Liver (tissue), 3 donors: Measurements from ENCODE around the gene SAAL1.

ENCODE experiments used
- CTCF ChIP-seq: fragments of 150-350 bp; IDR thresholded peaks from 2 replicates; pipeline ENCODE4 v1.5.1; 2017; ENCODE audit warnings: improper control_type of control experiment, low read depth, low read length; ENCODE audit not compliant: missing input control
- EGR1 ChIP-seq, 2 donors: IDR thresholded peaks; 2 replicates each; pipeline ENCODE4 v1.6.1; 2016 to 2018; ENCODE audit warnings: antibody characterized with exemption in 2 of 2, low read depth in 2 of 2
- FOXA1 ChIP-seq: IDR thresholded peaks from 2 replicates; pipeline ENCODE4 v1.6.1; 2016; ENCODE audit warnings: antibody characterized with exemption
- GABPA ChIP-seq, 2 donors: IDR thresholded peaks in 1 of 2; conservative IDR thresholded peaks in 1 of 2; 2 replicates each; pipeline ENCODE4 v1.6.1; 2016; ENCODE audit warnings: antibody characterized with exemption in 2 of 2, mild to moderate bottlenecking in 1 of 2, moderate library complexity in 1 of 2
- HNF4G ChIP-seq: IDR thresholded peaks from 2 replicates; pipeline ENCODE4 v1.6.1; 2016; ENCODE audit warnings: antibody characterized with exemption
- MAX ChIP-seq: IDR thresholded peaks from 2 replicates; pipeline ENCODE4 v1.6.1; 2016; ENCODE audit warnings: antibody characterized with exemption
- NR2F2 ChIP-seq: IDR thresholded peaks from 2 replicates; pipeline ENCODE4 v1.6.1; 2016; ENCODE audit warnings: antibody characterized with exemption
- RAD21 ChIP-seq, 2 donors: IDR thresholded peaks; 2 replicates each; pipeline ENCODE4 v1.6.1; 2016; ENCODE audit warnings: antibody characterized with exemption in 2 of 2, mild to moderate bottlenecking in 2 of 2
- REST ChIP-seq: IDR thresholded peaks from 2 replicates; pipeline ENCODE4 v1.6.1; 2016; ENCODE audit warnings: antibody characterized with exemption, mild to moderate bottlenecking
- RXRA ChIP-seq, 2 donors: IDR thresholded peaks; 2 replicates each; pipeline ENCODE4 v1.6.1; 2017 to 2018; ENCODE audit warnings: antibody characterized with exemption in 2 of 2, mild to moderate bottlenecking in 1 of 2
- SP1 ChIP-seq: IDR thresholded peaks from 2 replicates; pipeline ENCODE4 v1.6.1; 2018; ENCODE audit warnings: antibody characterized with exemption, mild to moderate bottlenecking
- TAF1 ChIP-seq: conservative IDR thresholded peaks from 2 replicates; pipeline ENCODE4 v1.6.1; 2016; ENCODE audit warnings: antibody characterized with exemption, mild to moderate bottlenecking
- YY1 ChIP-seq: IDR thresholded peaks from 2 replicates; pipeline ENCODE4 v1.6.1; 2016; ENCODE audit warnings: antibody characterized with exemption, mild to moderate bottlenecking
- ZBTB33 ChIP-seq: IDR thresholded peaks from 2 replicates; pipeline ENCODE4 v1.6.1; 2016; ENCODE audit warnings: antibody characterized with exemption
- donor health status: healthy.
- donor health status: healthy.

- no peak for TF ChIP-seq MAX
- no peak for TF ChIP-seq CTCF
- no peak for TF ChIP-seq GABPA (IDR thresholded peaks at IDR 0.05 in 1 of 2, conservative IDR thresholded peaks at IDR 0.05 in 1 of 2)
- TF ChIP-seq REST = no peak
- no peak for TF ChIP-seq SP1
- no peak for TF ChIP-seq EGR1 (IDR thresholded peaks at IDR 0.05; ENCODE audit: low read depth in 2 of 2)
- no peak for TF ChIP-seq YY1
- no peak for TF ChIP-seq RAD21 (IDR thresholded peaks at IDR 0.05)
- no peak for TF ChIP-seq ZBTB33
- TF ChIP-seq TAF1 = no peak
- no peak for TF ChIP-seq HNF4G
- no peak for TF ChIP-seq NR2F2
- no peak for TF ChIP-seq FOXA1
- no peak for TF ChIP-seq RXRA (IDR thresholded peaks at IDR 0.05)
Measured at GRCh38 chr11:18067372-18067771, 38.5 kb downstream of the SAAL1 start.
